GM18499 (cell line): ENCODE data around the gene UBXN2A.
"Not testable (repeated sequence)": the region's sequence is repeated elsewhere in the genome, so short reads cannot be mapped to it uniquely, and the experiment has no call there.

Experiments
- ATAC-seq: cut with Tn5 transposase; IDR thresholded peaks from one replicate; pipeline ENCODE4 v1.9.1; 2021; ENCODE audit warnings: moderate number of reproducible peaks; ENCODE audit not compliant: insufficient read depth, unreplicated experiment

UBXN2A gene

DNA sequence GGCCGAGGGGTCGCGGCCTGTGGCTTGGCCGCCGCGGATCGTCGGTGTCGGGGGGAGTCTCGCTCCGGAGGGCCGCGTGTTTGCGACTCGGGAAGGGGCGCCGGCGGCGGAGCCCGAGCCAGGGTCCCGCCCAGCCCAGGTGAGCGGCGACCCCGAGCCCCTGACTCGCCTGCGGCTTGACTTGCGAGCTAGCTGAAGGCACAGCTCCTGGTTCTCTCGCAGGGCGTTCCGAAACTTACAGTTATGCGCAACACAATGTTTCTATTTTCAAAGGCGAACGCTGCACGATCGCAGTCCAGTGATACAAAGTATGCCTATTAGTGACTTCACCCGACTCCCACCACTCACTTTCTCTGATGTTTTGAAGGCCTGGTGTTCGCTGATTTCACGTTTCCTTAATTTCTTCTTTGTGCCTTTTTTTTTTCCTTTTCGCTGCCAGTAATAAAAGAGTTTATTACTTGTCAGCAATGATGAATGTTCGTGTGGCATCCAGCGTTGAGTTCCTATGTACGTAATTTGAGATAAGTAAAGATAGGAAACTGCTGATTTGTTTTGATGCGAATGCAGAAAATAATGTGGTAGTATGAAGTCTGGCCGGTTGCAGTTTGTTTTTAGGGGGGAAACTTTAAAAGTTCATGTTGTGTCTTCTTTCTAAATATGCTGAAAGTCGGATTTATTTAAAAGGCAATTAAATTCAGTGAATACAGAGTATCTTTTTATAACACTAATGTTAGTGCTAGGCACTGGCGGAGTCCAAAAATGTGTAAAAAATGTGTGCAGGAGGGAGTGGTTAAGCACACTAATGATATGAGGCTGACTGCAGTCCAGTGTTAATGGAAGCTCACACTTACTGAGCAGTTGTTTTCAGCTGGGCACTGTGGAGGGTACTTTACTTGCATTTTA is 706 bp downstream of the UBXN2A start:
- peak; percentile 67 for ATAC-seq

DNA sequence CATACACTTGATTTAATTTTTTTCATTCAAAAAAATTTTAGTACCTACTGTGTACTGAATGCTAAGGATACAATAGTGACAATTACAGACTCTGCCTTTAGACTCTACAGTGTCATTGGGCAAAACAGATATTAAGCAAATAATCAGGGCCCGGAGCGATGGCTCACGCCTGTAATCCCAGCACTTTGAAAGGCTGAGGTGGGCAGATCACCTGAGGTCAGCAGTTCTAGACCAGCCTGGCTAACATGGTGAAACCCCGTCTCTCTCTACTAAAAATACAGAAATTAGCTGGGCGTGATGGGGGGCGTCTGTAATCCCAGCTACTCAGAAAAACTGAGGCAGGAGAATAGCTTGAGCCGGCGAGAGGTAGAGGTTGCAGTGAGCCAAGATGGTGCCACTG is 1.4 kb downstream of the UBXN2A start:
- no peak for ATAC-seq

DNA sequence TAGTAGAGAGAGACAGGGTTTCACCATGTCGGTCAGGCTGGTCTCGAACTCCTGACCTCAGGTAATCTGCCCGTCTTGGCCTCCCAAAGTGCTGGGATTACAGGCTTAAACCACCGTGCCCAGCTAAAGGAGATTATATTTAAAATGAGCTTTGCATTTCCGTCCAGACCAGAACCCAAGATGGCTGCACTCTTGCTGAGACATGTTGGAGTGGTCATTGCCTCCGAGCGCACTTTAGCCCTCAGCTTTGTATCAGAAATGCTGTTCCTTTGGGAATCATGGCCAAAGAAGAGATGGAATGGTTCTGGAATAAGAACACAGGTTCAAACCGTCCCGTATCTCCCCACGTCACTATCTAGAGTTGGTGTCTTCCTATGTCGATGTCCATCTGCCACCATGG is 3.4 kb downstream of the UBXN2A start:
- no peak for ATAC-seq

DNA sequence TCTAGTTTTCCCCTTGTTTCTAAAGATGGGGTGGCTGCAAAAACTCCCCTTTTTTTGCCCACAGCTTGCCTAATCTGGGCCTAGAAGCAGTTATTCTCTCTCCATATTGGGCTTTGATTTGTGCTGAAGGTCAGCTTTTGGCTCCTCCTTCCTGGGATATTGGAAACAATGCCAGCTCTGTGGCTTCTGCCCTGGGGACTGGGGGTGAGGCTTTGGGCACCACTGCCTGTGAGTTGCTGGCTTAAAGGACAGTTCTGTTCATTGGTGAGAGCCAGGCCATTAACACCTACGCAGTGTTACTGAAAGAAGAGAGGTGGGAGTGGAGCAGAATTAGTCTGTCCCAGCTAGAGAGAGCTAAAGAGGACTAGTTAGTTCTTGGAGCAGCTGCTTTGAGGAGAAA is 4.3 kb downstream of the UBXN2A start:
- ATAC-seq: no peak

DNA sequence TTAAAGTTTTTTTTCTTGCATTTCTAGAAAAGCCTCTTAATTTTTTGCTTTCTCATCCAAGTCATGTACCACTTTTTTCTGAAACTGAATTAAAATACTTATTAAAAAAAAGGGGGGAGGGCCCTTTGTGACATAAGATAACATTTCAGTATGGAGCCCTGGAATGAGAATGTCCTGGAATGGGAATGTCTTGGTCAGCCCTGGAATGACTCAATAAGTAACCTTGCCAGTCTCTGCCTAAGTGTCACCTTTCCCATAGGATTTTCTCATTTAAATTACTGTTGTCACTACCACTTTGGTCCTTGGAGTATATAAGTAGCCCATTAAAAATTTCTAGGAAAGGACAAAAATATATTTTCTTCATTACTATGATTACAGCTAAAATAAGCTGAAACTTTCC is 4.7 kb downstream of the UBXN2A start:
- no peak for ATAC-seq

DNA sequence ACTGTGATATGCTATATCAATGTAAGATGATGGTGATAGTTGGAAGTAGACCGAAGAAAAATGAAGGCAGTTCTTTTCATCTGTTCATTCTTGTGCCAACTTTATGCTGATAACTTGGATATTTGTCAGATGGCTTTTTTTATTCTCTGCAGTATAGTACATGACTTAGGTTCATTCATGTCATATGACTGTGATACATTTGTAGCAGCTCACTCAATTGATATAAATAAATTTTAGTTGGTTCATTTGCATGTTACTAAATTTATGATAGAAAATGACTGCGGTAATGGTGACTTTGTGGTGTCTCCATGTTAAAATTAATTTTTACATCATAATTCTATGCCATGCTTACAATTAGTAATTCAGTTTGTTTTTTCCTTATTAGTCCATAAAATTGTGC is 7.1 kb downstream of the UBXN2A start:
- no peak for ATAC-seq

DNA sequence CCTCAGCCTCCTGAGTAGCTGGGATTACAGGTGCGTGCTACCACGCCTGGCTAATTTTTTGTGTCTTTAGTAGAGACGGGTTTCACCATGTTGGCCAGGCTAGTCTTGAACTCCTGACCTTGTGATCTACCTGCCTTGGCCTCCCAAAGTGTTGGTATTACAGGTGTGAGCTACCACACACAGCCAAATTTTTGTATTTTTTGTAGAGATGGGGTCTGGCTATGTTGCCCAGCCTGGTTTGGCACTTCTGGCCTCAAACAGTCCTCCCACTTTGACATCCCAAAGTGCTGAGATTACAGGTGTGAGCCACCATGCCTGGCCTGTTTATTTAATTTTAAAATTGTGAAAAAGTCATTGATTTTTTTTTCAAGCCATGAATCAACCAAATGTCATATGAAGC is 12.3 kb downstream of the UBXN2A start:
- not testable (repeated sequence) for ATAC-seq

DNA sequence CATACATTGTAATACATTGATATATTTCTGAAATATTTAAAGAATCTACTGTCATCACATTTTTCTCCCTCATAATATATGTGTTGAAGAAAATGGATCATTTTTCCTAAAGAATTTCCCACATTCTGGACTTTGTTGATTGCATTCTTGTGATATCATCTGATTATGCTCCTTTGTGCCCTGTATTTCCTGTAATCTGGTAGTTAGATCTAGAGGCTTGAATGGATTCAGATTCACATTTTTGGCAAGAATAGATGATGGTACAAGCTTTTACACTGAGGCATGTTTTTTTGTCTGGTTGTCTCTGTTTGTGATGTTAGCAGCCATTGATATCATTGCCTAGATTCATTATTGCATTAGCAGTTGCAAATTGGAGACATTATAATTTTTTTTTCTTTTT is 13.4 kb downstream of the UBXN2A start:
- no peak for ATAC-seq

DNA sequence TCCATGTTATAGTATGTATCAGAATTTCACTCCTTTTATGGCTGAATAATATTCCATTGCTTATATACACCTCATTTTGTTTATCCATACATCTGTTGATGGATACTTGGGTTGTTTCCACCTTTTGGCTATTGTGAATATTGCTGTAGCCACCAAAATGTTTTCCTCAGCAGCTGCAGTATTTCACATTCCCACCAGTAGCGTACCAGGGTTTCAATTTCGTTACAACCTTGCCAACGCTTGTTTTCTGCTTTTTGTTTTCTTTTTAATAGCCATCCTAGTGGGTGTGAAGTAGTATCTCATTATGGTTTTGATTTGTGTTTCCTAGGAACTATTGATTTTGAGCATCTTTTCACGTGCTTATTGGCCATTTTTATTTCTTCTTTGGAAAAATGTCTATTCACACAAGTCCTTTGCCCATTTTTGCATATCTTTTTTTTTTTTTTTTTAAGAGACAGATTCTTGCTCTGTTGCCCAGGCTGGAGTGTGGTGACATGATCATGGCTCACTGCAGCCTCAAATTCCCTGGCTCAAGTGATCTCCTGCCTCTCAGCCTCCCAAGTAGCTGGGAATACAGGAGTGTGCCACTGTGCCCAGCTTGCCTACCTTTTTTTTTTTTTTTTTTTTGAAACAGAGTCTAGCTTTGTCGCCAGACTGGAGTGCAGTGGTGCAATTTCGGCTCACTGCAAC is 14.2 kb downstream of the UBXN2A start:
- ATAC-seq: no peak

DNA sequence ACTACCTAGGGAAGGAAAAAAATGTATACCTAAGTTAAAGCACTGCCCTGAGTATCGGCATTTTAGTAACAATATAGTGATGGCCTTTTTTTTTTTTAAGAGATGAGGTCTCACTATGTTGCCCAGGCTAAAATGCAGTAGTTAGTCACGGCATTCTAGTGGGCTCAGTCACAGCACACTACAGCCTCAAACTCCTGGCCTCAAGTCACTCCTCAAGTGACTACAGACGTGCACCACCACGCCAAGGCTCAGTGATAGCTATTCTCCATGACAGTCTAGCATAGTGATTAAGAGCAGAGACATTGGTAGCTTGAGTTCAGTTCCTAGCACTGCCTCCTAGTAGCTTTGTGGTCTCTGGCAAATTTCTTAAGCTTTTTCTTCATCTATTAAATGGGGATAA is 27.6 kb downstream of the UBXN2A start:
- no peak for ATAC-seq

DNA sequence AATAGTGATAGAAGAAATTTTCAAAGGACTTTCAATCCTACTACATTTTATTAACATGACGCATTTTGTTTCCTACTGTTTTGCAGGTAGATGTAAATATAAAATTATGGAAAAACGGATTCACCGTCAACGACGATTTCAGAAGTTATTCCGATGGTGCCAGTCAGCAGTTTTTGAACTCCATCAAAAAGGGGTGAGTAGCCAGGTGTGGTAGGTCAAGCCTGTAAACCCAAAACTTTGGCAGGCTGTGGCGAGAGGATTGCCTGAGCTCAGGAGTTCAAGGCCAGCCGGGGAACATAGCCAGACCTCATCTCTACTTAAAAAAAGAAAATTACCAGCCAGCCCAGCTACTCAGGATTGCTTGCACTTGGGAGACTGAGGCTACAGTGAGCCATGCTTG is 36.6 kb downstream of the UBXN2A start:
- no peak for ATAC-seq

DNA sequence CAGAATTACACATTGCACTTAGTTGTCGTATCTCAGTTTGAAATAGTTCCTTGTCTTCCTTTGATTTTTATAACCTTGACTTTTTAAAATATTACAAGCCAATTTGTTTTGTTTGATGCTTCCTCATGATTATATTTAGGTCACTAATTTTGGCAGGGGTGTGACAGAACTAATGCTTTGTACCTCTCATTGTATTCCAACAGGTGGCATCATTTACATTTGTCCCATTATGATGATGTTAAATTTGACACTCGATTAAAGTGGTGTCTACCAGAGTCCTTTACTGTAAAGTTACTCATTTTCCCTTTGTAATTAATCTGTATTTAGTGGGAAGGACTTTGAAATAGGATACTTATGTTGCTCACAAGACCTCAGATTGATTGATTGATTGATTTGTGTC is 48.1 kb downstream of the UBXN2A start:
- no peak for ATAC-seq

DNA sequence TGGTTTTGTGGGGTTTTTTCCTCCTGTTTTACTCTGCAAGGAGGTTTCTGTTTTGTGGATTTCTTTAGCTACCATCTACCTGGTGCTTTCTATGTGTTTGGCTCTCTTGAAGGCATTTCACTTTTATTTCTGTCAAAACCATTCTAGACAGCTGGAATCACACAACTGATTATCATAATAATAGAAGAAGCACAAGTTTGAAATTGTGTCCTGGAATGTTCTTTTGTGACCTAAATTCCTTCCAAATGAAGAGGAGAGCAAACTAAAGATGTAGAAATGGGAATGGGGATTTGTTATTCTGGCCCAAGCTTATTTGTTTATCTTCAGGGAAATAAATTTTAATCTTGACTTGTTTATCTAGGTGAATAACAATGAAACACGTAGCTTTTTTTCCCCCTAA is 52.7 kb downstream of the UBXN2A start:
- ATAC-seq: no peak

DNA sequence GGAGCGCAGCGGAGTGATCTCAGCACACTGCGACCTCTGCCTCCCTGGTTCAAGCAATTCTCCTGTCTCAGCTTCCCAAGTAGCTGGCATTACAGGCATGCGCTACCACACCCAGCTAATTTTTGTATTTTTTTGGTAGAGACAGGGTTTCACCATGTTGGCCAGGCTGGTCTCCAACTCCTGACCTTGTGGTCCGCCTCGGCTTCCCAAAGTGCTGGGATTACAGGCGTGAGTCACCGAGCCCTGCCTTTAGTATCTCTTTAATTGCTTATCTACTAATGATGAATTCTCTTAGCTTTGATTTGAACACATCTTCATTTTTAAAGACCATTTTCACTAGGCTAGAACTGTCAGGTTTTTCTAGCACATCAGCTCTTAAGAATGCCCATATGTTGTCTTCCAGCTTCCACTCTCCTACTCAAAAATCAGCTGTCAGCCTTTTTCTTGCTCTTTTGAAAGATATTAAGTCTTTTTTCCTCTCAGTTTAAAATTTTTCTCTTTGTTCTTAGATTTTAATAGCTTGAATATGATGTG is 53.5 kb downstream of the UBXN2A start:
- no peak for ATAC-seq

DNA sequence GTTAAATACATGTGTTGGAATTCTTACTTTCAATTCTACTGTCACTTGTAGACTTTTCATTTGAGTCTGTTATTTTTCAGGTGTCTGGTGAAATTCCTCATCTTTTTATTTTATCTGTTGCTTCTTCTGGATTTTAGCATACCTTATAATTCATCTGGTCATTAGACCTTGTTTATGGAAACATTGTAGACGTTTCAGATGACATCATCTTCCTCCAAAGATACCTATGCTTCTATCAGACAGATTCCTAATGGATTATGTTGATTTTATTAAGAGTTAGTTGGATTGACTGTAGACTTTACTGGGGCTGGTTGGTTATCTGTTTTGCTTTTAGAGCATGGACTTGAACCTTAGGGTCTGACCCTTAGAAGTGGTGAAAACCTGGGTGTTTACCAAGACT is 54.3 kb downstream of the UBXN2A start:
- ATAC-seq: no peak

DNA sequence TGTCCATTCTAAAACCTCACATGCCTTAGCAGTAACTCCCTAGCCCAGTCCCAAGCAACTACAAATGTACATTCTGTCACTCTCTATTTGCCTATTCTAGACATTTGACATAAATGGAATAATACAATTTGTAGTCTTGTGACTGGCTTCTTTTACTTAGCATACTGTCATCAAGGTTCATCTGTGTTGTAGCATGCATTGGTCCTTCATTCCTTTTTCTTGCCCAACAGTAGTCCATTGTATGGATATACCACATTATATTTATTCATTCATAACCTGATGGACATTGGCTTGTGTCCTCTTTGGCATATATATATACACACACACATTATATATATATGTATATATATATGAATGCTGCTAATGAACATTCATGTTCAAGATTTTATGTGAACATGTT is 67.4 kb downstream of the UBXN2A start:
- ATAC-seq: no peak

DNA sequence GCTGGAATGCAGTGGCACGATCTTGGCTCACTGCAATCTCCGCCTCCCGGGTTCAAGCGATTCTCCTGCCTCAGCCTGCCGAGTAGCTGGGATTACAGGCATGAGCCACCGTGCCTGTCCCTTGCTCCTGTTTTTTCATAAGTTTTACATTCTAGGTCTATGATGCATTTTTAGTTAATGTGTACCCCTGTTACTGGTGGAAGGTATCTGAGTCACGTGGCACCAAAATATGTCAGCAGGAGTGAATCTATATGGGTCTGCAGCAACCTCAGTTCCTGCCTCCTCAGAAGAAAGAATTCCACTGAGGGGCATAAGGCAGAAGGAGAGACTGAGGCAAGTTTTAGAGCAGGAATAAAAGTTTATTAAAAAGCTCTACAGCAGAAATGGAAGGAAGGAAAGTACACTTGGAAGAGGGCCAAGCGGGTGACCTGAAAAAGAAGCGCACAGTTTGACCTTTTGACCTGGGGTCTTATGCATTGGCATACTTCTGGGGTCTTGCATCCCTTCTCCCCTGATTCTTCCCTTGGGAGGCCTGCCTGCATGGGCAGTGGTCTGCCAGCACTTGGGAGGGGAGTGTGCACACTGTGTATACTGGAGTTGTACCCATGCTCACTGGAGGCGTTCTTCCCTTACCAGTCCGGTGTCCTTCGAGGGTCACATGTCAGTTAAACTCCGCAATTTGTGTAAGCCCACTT is 68.6 kb downstream of the UBXN2A start:
- no peak for ATAC-seq

DNA sequence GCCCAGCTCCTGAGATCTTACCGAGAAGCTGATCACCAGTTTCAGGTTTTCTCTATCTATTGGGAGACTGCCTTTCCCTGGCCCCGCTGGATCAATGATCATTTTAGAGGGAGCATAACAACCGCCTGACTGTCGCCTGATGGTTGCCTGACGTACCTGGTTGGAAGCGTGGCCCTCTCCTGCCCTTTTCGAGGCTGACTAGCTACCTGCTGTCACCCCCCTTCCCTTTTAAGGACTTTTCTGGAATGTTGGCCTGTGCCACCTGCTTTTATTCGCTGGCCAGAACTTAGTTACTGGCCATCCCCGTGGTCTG is 69.1 kb downstream of the UBXN2A start:
- no peak for ATAC-seq

DNA sequence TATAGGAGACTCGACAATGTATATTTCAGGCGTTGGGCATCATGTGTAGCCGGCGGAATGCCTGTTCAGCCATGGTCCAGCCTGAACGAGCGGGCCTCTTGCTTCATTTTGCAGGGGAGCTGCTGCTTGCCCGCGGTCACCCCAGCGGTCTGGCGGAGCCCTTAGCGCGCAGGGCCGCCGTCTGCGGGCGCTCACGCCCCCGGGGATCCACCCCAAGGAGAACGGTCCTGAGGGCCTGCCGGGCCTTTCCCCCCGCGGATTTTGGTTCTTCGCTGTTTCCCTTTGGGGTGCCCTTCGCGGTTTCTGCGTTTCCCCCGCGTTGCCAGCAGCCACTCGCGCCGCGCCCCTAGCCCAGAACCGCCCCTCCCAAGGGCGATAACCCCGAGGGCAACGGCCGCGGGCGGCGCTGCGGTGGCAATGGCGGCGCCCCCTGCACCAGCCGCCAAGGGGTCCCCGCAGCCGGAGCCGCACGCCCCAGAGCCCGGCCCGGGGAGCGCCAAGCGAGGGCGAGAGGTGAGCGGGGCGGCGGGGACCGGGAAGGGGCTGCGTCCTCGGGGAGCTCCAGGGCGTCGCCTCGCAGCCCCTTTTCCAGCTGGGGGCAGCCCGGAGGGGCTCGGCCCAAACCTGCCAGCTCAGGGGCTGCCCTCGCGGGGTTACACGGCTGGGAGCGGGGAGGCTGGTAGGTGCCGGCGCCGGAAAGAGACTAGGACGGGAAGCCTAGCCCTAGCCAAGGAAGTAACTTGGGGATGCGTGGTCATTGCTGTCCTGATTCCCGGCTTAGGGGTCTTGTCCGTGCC is 69.6 kb downstream of the UBXN2A start, which contains the start of gene MFSD2B:
TSS of gene MFSD2B (plus strand) at position 406 of the 797 bp plus-strand sequence. CDS start at position 418, 12 bp downstream.
- ATAC-seq: no peak
